ENCODE results near the gene FAM118B.

The FAM118B gene

DNA sequence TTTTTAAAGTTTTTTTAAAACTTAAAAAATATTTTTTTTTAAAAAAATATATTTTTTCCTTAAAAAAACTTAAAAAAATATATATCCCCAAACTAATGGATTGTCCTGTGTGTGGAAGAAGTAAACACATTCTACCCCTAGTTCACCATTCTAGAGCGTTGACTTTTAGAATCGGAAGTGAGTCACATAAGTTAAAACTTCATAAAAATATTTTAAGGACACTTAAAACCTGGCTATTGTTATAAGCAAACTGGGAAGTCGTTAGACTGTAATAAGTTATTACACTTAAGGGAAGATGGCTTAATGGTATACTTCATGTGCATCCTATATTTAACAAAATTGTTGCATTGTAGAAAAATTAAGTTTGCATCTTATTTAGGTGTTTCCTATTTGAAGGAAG, 21.1 kb downstream of the FAM118B start:
- Histone ChIP-seq H3K36me3 (ENCODE audit: control insufficient read depth in 1 of 2, insufficient read depth in 2 of 2, low read depth in 1 of 2, low read length in 2 of 2) (peaks cover 0 to 26% of the 10 kb centered on the region in 2 experiments), H2AK5ac (ENCODE audit: low read length, severe bottlenecking) (no peak overlapping the region), H3K4me2 (ENCODE audit: low read length, poor library complexity, severe bottlenecking) (no peak overlapping the region), H4K91ac (ENCODE audit: low read length) (no peak overlapping the region), H2AFZ (ENCODE audit: low read depth, low read length) (no peak overlapping the region), H3K18ac (ENCODE audit: low read depth in 1 of 2, low read length in 2 of 2) (no peak overlapping the region), H3K4me1 (ENCODE audit: control insufficient read depth, insufficient read depth, low read depth, low read length) (peaks cover 1% of the 10 kb centered on the region), H3K4me3 (ENCODE audit: insufficient read depth in 1 of 2, low read depth in 1 of 2, low read length in 2 of 2) (no peak overlapping the region), H2BK120ac (ENCODE audit: low read depth, low read length) (no peak overlapping the region), H3K9ac (ENCODE audit: low read length) (no peak overlapping the region), H2BK12ac (ENCODE audit: low read length in 2 of 2) (no peak overlapping the region), H4K8ac (ENCODE audit: low read length) (no peak overlapping the region), H3K79me1 (replicated peaks; ENCODE audit: low read length, poor library complexity, severe bottlenecking) (peaks cover 16% of the 10 kb centered on the region), H3K4ac (ENCODE audit: low read depth in 1 of 2, low read length in 2 of 2) (no peak overlapping the region), H2BK15ac (ENCODE audit: low read depth, poor library complexity, severe bottlenecking) (no peak overlapping the region), H2BK5ac (ENCODE audit: low read depth, low read length, poor library complexity, severe bottlenecking) (no peak overlapping the region), H3K14ac (ENCODE audit: low read length in 2 of 2) (no peak overlapping the region), H3K9me3 (ENCODE audit: control insufficient read depth, low read length) (no peaks in the 10 kb centered on the region), H3K23ac (ENCODE audit: low read length in 2 of 2) (no peak overlapping the region), H3K27ac (ENCODE audit: low read length, poor library complexity, severe bottlenecking) (no peak overlapping the region), H3K27me3 (ENCODE audit: control insufficient read depth in 1 of 2, insufficient read depth in 1 of 2, low read length in 2 of 2) (no peaks in the 10 kb centered on the region)
- no CpG with 5 or more reads among the region's 3 CpGs for WGBS
- no peak for DNase-seq

DNA sequence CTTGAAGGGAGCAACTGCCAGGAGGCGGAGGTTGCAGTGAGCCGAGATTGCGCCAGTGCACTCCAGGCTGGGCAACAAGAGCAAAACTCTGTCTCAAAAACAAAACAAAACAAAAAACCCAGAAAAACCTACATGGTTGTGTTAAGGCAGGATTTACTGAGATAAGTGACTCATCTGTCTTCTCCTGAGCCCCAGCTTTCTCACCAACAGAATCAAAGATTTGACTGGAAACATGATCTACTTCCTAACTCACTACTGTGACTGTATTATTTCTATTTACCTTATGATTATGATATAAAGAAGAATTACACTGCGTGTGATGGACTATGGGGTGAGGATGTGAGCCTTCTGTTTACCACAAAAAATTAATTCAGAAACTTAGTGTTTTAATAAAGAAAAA, 21.8 kb downstream of the FAM118B start:
- no peak overlapping the region for H4K8ac ChIP-seq (ENCODE audit: low read length)
- H2AK5ac ChIP-seq (ENCODE audit: low read length, severe bottlenecking), result no peak overlapping the region
- H3K79me1 ChIP-seq (replicated peaks; ENCODE audit: low read length, poor library complexity, severe bottlenecking), result peaks cover 11% of the 10 kb centered on the region
- H2BK5ac ChIP-seq (ENCODE audit: low read depth, low read length, poor library complexity, severe bottlenecking), result no peak overlapping the region
- H3K36me3 ChIP-seq (ENCODE audit: control insufficient read depth in 1 of 2, insufficient read depth in 2 of 2, low read depth in 1 of 2, low read length in 2 of 2), result peaks cover 0 to 29% of the 10 kb centered on the region in 2 experiments
- no CpG with 5 or more reads among the region's 4 CpGs for WGBS
- no peak overlapping the region for H3K18ac ChIP-seq (ENCODE audit: low read depth in 1 of 2, low read length in 2 of 2)
- no peak overlapping the region for H3K9ac ChIP-seq (ENCODE audit: low read length)
- H2BK12ac ChIP-seq (ENCODE audit: low read length in 2 of 2), result no peak overlapping the region
- no peak overlapping the region for H2BK120ac ChIP-seq (ENCODE audit: low read depth, low read length)
- no peak overlapping the region for H2BK15ac ChIP-seq (ENCODE audit: low read depth, poor library complexity, severe bottlenecking)
- no peak overlapping the region for H3K4ac ChIP-seq (ENCODE audit: low read depth in 1 of 2, low read length in 2 of 2)
- H3K14ac ChIP-seq (ENCODE audit: low read length in 2 of 2), result no peak overlapping the region
- no peak overlapping the region for H3K23ac ChIP-seq (ENCODE audit: low read length in 2 of 2)
- peaks cover 1% of the 10 kb centered on the region for H3K4me1 ChIP-seq (ENCODE audit: control insufficient read depth, insufficient read depth, low read depth, low read length)
- no peak overlapping the region for H4K91ac ChIP-seq (ENCODE audit: low read length)
- H3K27ac ChIP-seq (ENCODE audit: low read length, poor library complexity, severe bottlenecking), result no peak overlapping the region
- H3K4me2 ChIP-seq (ENCODE audit: low read length, poor library complexity, severe bottlenecking), result no peak overlapping the region
- H2AFZ ChIP-seq (ENCODE audit: low read depth, low read length), result no peak overlapping the region
- DNase-seq, result peak; percentile 16
- no peak overlapping the region for H3K4me3 ChIP-seq (ENCODE audit: insufficient read depth in 1 of 2, low read depth in 1 of 2, low read length in 2 of 2)
- H3K9me3 ChIP-seq (ENCODE audit: control insufficient read depth, low read length), result no peaks in the 10 kb centered on the region
- H3K27me3 ChIP-seq (ENCODE audit: control insufficient read depth in 1 of 2, insufficient read depth in 1 of 2, low read length in 2 of 2), result no peaks in the 10 kb centered on the region

DNA sequence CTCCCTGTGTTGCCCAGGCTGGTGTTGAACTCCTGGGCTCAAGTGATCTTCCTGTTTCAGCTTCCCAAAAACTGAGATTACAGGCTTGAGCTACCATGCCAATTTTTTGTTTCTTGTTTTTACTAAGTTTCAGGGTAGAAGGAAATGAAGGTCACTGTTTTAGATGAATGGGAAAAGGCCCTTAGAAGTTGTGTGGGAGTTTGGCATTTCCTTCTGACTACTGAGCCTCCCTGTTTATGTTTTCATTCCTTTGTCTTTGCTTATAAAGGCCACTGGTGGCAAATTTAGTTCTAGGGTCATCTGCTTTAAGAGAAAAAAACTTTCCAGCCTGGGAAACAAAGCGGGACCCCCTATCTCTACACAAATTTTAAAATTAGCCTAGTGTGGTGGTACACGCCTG, 35.1 kb downstream of the FAM118B start:
- H2BK15ac ChIP-seq (ENCODE audit: low read depth, poor library complexity, severe bottlenecking), result no peak overlapping the region
- DNase-seq, result peak; percentile 8
- H3K36me3 ChIP-seq (ENCODE audit: control insufficient read depth in 1 of 2, insufficient read depth in 2 of 2, low read depth in 1 of 2, low read length in 2 of 2), result peaks cover 20 to 59% of the 10 kb centered on the region in 2 experiments
- no peak overlapping the region for H3K14ac ChIP-seq (ENCODE audit: low read length in 2 of 2)
- no peak overlapping the region for H3K4me2 ChIP-seq (ENCODE audit: low read length, poor library complexity, severe bottlenecking)
- no peak overlapping the region for H2AK5ac ChIP-seq (ENCODE audit: low read length, severe bottlenecking)
- no peak overlapping the region for H3K27ac ChIP-seq (ENCODE audit: low read length, poor library complexity, severe bottlenecking)
- no peak overlapping the region for H4K8ac ChIP-seq (ENCODE audit: low read length)
- H3K18ac ChIP-seq (ENCODE audit: low read depth in 1 of 2, low read length in 2 of 2), result no peak overlapping the region
- WGBS, result 100% methylated on average over 2 of the region's 2 CpGs
- no peak overlapping the region for H2BK120ac ChIP-seq (ENCODE audit: low read depth, low read length)
- no peak overlapping the region for H2BK5ac ChIP-seq (ENCODE audit: low read depth, low read length, poor library complexity, severe bottlenecking)
- H2AFZ ChIP-seq (ENCODE audit: low read depth, low read length), result no peak overlapping the region
- H3K9me3 ChIP-seq (ENCODE audit: control insufficient read depth, low read length), result no peaks in the 10 kb centered on the region
- no peaks in the 10 kb centered on the region for H3K4me1 ChIP-seq (ENCODE audit: control insufficient read depth, insufficient read depth, low read depth, low read length)
- H2BK12ac ChIP-seq (ENCODE audit: low read length in 2 of 2), result no peak overlapping the region
- no peak overlapping the region for H4K91ac ChIP-seq (ENCODE audit: low read length)
- peaks cover 14% of the 10 kb centered on the region for H3K79me1 ChIP-seq (replicated peaks; ENCODE audit: low read length, poor library complexity, severe bottlenecking)
- H3K27me3 ChIP-seq (ENCODE audit: control insufficient read depth in 1 of 2, insufficient read depth in 1 of 2, low read length in 2 of 2), result no peaks in the 10 kb centered on the region
- H3K4ac ChIP-seq (ENCODE audit: low read depth in 1 of 2, low read length in 2 of 2), result no peak overlapping the region
- no peak overlapping the region for H3K23ac ChIP-seq (ENCODE audit: low read length in 2 of 2)
- H3K9ac ChIP-seq (ENCODE audit: low read length), result no peak overlapping the region
- H3K4me3 ChIP-seq (ENCODE audit: insufficient read depth in 1 of 2, low read depth in 1 of 2, low read length in 2 of 2), result no peak overlapping the region

DNA sequence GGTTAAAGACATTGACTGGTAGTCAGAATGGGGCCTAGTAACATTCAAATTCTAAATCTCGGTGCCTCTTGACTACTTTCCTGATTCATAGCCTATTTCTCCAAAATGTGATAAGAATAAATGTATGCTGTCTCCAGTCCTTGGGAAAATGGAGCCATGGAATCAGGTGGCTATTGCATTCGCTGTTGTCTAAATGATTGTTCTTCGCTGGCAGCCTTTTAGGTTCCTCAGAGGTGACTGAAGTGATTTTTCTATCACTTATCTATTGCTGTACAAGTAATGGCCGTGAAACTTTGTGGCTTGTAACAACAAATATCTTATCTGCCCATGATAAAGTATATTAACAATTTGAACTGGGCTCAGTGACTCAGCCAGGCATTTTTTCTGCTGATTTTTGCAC, 41.7 kb downstream of the FAM118B start:
- no peak for DNase-seq
- WGBS, result 100% methylated on average over 2 of the region's 4 CpGs
- H2BK5ac ChIP-seq (ENCODE audit: low read depth, low read length, poor library complexity, severe bottlenecking), result no peak overlapping the region
- no peaks in the 10 kb centered on the region for H3K27me3 ChIP-seq (ENCODE audit: control insufficient read depth in 1 of 2, insufficient read depth in 1 of 2, low read length in 2 of 2)
- H3K4me2 ChIP-seq (ENCODE audit: low read length, poor library complexity, severe bottlenecking), result no peak overlapping the region
- no peak overlapping the region for H3K4ac ChIP-seq (ENCODE audit: low read depth in 1 of 2, low read length in 2 of 2)
- no peak overlapping the region for H3K9ac ChIP-seq (ENCODE audit: low read length)
- H2BK15ac ChIP-seq (ENCODE audit: low read depth, poor library complexity, severe bottlenecking), result no peak overlapping the region
- H2AFZ ChIP-seq (ENCODE audit: low read depth, low read length), result no peak overlapping the region
- H2AK5ac ChIP-seq (ENCODE audit: low read length, severe bottlenecking), result no peak overlapping the region
- no peak overlapping the region for H4K91ac ChIP-seq (ENCODE audit: low read length)
- H3K18ac ChIP-seq (ENCODE audit: low read depth in 1 of 2, low read length in 2 of 2), result no peak overlapping the region
- H3K27ac ChIP-seq (ENCODE audit: low read length, poor library complexity, severe bottlenecking), result no peak overlapping the region
- no peak overlapping the region for H3K4me3 ChIP-seq (ENCODE audit: insufficient read depth in 1 of 2, low read depth in 1 of 2, low read length in 2 of 2)
- H3K14ac ChIP-seq (ENCODE audit: low read length in 2 of 2), result no peak overlapping the region
- H3K9me3 ChIP-seq (ENCODE audit: control insufficient read depth, low read length), result no peaks in the 10 kb centered on the region
- no peak overlapping the region for H3K23ac ChIP-seq (ENCODE audit: low read length in 2 of 2)
- peaks cover 28 to 79% of the 10 kb centered on the region in 2 experiments for H3K36me3 ChIP-seq (ENCODE audit: control insufficient read depth in 1 of 2, insufficient read depth in 2 of 2, low read depth in 1 of 2, low read length in 2 of 2)
- no peak overlapping the region for H2BK120ac ChIP-seq (ENCODE audit: low read depth, low read length)
- H3K4me1 ChIP-seq (ENCODE audit: control insufficient read depth, insufficient read depth, low read depth, low read length), result peaks cover 2% of the 10 kb centered on the region
- H3K79me1 ChIP-seq (replicated peaks; ENCODE audit: low read length, poor library complexity, severe bottlenecking), result peaks cover 3% of the 10 kb centered on the region
- H2BK12ac ChIP-seq (ENCODE audit: low read length in 2 of 2), result no peak overlapping the region
- H4K8ac ChIP-seq (ENCODE audit: low read length), result no peak overlapping the region
